DMS 273 treated with DMSO at 0.1 percent for 48 hours (cell line): ENCODE data around the gene ATP8A2.

Experiments used
- DNase-seq: peaks from one replicate; lab custom pipeline; 2025; lab: John Stamatoyannopoulos, UW

ATP8A2 gene

DNA sequence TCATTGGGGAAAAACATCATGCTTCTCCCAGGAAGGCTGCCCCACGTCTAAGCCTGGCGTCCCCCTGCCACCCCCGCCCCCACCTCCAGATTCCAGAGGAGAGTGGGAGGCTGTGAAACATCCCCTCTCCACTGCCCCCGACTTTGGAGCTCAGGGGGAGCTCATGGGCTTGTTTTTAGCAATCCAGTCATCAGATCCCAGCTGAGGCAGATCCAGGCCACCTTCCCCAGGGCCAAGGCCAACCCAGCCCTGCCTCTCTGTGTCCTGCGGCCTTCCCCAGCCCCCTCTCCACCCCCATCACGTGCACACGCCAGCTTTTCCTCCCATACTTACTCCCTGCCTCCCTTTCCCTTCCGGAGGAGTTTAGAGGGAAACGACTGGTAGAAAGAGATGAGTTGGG, 641.2 kb downstream of the ATP8A2 start:
- no peak for DNase-seq

DNA sequence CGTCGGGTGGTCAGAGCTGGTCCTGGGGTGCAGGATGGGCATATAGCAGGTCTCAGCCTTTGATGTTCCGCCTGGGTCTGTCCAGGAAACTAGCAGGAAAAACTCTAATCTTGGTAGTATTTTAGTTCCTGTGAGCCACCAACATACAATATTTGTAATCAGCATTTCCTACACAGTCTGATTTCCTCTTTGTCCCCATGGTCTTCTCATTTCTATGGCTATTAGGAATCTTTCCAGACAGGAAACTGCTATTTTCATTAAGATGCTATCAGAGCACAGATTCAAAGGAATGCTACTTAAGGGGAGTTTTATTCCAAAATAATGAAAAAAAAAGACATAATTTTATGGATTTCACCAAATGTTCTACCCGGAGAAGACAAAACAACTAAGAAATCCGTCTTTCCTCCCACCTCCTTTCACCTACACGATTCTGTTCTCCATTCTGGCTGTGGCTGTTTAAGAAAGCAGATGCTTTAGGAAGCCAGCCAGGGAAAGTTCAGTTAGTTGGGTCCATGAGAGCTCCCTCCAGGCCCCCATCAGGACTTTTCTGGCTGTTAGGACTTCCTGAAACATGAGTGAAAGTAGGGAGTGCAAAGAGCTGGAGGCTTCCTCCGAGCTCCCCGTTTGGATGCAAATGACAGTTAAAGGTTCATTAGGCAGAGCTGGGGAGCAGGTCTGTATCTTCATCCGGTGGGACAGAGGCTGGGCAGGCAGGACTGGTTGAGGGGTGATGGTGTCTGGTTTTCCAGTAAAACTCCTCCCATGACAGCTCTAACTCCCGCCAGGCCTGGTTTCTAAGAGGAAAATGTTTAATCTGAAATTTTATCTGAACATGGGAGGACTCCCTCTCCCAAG, 643.7 kb downstream of the ATP8A2 start:
- no peak for DNase-seq

DNA sequence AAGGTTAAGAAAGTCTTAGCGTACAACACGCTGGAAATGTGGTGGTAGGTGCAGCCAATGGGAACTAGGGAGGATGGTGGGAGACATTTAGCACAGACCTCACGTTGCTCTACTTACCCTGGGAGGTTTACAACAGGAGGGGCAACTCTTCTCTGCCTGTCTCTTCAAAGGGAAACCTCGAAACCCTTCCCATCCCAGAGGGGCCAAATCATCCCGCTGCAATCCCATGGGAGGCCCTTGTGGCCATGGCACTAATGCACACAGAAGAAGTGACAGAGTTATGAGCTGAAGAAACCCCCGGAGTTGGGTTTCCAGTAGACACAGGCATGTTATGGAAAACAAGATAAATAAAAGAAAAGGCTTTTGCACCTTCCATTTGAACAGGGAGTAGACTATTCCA, 644.4 kb downstream of the ATP8A2 start:
- no peak for DNase-seq

DNA sequence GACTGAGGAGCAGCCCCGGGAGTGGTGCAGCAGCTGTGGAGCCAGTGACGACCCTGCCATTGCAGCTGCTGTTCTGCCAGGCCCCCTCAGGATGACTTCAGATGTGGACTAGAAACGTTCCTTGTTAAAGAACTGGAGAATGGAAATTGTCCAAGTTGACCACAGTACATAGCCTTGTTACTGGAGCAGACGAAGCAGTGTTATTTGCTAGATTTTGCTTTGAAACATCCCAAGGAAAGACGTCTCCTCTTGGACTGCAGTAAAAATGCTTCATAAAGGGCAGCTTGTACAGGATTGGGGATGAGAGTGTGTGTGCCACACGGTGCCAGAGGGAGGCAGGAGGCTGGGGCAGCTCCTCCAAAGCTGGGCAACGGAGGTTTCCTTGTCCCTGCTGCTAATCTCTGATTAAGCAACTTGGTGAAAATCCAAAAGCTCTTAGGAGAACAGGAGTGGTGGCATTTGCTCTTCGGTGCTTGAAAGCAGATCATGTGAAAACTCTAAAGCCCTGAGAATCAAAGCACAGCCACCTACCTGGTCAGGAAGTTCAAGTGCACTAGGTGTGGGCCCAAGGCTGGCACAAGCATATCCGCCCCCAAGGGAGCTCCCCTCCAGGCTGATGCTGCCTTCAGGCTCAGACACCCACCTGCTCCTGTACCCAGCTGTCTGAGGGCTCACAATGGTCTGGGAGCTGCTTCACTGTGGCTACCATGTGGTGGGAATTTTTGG, 645.6 kb downstream of the ATP8A2 start:
- DNase-seq = no peak

DNA sequence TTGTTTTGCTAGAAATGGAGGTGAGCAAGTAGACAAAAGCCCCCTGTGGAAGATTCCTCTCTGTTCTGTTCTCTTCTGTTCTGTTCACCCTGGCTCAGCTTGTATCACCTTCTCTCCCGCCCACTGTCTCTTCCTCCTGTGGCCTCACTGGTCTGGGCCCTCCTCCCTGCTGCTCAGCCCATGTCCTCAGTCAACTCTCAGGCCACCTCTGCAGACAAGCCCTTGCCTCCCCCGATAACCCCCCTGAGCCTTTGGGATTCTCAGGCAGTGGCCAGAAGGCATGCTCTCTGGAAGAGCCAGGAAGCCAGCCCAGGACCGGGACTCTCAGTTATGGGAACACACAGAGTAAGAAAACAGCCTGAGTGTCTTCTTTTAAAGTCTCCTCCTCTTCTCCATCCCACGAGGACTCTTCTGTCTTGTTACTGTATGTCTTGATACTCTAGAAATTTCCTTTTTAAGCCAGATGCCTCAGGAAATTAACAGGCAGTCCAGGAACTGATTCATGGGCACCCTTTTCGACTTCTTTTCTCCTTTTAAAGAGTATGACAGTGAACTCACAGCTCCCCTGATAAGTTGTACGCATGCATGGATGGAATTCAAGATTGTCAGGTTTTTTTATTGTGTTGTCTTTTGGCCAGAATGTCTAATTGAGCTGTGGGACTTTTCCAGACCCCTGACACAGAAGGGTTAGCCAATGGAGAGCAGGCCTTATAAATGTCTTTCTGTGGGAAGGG, 646.3 kb downstream of the ATP8A2 start:
- DNase-seq = no peak

DNA sequence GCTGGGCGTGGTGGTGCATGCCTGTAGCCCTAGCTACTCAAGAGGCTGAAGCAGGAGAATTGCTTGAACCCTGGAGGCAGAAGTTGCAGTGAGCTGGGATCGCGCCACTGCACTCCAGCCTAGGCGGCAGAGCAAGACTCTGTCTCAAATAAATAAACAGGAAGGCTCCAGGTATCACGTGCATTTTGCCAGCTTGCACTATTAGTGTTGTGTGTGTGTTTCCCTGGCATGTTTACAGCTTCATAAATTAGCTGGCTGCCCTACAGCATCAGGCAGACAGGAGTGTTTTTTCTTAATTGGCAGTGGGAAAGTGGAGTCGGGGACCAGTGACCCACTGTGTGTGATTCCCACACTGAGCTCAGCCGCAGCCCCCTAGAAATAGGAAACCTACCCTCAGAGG, 647.5 kb downstream of the ATP8A2 start:
- DNase-seq = no peak

DNA sequence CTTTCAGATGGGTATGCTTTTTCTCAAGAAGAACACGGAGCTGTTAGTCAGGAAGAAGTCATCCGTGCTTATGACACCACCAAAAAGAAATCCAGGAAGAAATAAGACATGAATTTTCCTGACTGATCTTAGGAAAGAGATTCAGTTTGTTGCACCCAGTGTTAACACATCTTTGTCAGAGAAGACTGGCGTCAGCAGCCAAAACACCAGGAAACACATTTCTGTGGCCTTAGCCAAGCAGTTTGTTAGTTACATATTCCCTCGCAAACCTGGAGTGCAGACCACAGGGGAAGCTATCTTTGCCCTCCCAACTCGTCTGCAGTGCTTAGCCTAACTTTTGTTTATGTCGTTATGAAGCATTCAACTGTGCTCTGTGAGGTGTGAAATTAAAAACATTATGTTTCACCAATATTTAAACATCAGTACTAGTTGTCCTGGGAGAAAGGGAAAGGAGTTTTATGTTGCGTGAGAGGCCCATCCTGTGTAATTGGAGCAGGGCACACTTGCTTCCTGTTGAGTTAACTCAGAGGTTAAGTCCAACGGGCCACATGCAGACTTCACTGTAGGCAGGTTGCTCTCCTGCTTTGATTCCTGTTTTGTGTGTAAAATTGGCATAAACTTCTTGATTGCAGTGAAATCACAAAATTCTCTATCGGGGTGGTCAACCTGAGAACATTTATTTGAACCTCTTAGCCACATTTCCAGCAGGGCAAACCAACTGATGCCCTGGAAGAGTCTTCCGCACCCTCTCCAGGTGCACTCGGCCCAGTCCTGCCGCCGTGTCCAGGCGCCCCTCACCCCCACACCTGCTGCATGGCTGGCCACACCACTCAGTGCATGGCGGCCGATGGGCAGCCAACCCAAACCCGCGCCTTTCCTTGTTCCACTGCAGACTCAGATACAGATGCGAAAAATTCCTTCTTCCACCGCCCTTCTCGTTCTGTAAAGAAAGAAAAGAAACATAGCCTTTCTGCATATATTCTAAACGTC, 648.4 kb downstream of the ATP8A2 start:
- no peak for DNase-seq

DNA sequence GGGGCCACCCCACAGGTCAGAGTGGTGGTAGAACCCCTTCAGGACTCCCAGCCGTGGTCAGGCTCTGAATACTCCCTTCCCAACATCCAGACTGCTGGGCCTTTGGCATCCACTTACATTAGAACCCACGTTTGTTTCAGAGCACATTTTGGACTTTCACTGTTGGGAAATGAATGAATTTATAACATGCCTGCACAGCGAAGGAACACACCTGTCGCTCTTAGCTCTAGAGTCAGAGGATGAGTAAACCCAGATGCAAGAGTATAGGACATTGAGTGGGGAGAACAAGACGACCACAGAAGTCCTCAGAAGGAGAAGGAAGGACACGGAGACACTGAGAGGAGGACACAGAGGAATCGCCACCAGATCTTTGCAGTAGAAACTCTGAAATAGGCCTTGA, 649.1 kb downstream of the ATP8A2 start:
- no peak for DNase-seq

DNA sequence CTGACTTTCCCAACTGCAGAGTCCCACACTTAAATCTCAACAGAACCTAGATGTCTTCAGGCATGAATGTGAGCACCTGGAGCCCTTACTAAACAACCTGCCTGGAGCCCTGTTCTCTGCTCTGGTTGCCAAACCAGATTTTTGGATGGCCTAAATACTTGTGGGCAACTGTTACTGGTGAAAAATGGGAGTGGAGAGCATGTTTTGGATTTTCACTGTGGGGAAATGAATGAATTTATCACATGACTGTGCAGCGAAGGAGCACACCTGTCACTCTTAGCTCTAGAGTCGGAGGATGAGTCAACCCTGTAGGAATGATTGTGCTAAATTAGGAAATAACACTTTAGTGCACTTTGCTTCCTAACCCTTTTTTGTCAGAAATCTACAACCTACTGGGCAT, 649.7 kb downstream of the ATP8A2 start:
- no peak for DNase-seq

DNA sequence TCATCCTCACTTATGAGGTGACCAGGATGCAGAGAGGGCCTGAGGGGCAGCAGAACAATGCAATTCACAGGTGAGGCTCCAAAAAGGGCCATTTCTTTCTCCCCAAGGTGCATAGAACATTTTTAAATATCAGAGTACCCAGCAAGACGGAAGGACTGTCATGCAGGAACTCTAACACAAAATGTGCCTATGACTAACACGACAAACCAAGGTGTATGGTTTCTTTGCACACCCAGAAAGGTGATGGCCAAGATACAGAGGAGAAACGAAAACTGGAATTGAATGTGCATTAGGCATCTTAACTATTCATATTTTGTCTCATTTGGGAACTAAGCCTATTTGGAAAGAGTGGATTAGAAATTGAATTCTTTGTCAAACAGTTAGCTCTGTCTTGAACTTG, 650.2 kb downstream of the ATP8A2 start:
- no peak for DNase-seq

DNA sequence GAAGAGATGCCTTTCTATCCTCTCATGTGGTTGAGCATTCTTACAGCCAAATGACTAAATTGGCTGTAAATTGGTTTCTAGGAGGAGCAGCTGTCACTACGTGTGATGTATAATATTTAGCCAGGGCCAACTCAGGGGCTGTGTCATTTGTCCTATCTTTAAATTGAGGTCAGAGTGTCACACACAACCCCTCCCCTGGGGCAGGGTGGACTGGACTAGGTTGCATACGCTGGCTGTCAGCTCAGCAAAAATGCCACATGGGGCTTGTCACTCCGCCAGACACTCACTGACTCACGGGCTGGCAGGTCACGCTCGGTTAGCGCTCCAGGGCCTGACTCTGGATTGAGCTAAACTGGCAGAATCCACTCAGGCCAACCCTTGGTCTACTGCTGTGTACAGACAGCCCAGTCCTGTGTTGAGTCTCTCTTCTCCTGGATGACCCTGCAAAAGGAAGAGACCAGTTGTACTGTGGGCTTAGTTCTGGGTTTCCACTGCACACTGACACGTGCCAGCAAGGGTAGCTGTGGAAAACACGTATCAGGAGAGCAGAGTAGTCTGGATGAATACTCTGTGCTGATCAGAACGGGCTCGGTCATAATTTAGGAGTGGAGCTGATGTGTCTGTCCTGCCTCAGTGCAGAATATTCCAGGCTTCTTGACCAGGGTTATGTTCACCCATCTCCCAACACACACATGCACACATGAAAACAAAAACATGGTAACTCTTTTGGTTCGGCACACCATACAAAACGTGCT, 650.9 kb downstream of the ATP8A2 start:
- DNase-seq = no peak

DNA sequence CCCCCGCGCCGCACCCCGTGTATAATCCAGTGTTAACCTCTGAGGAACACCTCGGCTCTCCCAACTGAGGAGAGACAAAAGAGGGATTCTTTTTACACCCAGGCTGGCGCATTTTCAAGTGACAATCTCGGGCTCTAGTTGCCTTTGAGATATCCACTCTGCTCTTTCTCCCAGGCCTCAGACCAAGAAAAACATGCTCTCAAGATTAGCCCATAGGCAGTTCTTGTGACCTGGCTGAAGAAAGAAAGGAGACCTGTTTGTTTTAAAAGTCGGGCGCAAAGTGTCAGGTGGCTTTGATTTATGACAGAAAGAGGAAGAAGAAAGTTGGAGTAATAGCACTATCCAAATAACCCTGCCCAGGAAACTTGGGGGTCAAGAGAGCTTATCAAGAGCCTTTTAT, 652.8 kb downstream of the ATP8A2 start:
- DNase-seq = no peak

DNA sequence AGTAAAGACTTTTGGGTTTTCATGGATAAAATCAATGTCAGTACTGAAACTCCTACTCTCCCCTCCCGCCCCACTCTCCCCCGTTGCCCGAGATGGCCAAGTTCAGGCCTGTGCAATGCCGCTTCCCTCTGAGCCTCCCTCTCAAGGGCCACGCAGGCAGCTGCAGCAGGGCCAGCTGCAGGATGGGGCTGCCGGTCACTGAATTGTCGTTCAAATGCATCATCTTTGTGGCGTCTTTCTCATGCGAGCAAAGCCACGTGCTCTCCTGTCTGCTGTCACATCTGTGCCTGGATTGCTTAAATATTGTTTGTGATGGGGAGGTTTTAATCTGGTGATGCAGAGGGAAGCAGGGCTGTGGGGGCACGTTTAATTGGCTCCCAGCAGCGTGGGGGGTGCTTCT, 653.4 kb downstream of the ATP8A2 start:
- DNase-seq = no peak

DNA sequence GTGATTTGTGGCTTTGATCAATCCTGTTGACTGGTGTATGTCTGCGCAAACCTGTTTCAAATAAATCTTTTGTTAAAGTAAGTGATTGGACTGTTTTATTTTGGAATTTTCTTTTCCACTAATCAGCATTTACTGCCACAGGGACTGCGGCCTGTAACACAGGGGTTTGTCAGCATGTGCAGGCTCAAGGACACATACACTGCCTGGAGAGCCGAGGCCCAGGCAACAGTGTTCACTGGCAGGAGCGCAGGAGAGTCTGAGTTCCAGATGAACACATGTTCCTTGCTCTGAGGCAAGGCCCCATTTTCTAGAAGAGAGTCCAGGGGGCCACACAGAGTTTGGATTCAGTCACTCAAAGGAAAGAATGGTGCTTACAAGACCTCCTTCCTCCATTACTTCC, 654.0 kb downstream of the ATP8A2 start:
- no peak for DNase-seq

DNA sequence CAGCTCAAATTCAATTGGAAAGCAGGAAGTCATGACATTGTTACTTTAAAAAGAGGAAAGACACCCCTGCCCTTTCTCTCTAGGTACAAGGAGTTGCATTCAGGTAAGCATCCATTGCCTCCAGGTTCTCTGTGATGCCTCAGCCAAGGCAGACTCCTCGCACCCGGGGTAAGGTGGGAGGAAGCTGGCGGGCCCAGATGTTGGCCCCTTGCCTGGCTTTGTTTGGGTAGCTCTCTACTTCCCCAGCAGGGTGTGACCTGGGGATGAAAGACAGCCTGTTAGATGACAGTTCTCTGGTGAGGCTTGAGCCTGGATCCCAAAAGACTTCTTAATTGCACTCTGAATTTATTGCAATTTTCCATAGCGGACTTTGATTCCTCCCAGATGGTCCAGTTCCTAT, 654.4 kb downstream of the ATP8A2 start:
- DNase-seq = no peak

DNA sequence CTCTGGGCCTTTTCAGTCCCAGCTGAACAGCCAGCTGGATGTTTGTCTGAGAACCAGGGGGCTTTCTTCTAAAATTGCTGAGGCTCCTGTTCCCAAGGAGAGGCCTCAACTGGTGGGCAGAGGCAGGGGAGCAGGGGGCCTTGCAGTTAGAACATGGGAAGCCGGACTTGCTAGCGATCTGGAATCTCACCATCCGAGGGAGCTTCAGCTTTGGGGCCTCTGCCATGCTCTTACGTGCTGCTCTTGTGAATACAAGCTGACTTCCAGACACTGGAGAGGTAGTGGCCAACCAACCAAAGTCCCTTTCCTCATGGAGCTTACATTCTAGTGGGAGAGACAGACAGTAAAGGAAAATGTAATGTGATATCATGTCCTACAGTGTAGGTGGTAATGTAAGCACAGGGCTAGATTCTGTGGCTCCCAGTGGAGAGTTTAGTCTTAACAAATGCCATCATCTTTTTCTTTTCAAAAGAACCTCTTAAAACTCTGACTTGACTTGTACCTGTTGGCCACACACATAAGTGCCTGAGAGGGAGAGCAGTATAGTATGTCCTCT, 657.9 kb downstream of the ATP8A2 start:
- DNase-seq = no peak

DNA sequence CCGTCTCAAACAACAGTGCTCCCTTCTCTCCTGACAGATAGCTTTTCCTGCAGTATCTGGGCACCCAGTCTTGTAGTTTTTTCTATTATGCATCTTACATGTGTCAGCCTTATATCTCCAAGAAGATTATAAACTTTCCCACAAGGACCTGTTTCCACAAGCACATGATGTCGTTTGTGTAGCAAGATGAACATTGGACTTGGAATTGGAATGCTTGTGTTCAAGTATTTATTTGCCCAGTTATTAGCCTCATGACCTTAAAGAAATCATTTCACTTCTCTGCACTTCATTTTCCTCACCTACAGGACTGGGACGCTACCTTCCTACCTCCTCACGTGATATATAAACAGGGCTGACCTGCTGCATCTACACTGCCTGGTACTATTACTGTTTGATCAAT, 658.6 kb downstream of the ATP8A2 start:
- no peak for DNase-seq

DNA sequence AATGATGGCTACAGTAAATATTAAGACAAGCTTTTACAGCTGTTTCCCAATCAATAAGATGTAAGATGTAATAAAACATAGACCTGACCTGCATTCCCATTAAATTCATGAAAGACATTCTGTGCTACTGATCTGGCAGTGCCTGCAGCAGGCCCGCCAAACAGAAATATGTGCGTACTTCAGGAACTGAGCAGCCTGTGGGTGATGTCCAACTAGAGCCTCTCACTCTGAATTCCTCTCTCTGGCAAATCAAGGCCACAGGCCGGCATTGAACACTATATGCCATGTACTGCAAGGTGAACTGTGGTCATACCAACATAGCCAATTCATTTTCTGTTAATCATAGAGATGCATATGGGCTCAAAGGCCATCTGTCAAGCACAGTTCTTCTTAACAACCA, 662.2 kb downstream of the ATP8A2 start:
- DNase-seq = no peak

DNA sequence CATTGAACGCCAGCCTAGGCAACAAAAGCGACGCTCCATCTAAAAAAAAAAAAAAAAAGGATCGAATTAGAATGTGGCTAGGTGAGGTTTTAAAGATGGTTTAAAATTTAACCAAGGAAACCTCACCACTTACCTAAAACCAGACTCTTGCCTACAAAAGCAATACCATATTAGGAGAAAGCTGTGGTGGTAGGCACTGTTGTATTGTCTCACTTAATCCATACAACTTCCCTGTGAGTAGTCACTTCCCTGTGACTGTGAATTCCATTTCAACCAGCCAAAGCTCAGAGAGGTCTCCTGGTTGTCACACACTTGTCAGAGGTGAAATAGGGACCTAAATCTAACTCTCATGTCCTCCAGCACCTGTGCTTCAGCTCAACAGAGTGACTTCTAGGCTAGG, 664.6 kb downstream of the ATP8A2 start:
- DNase-seq = no peak

DNA sequence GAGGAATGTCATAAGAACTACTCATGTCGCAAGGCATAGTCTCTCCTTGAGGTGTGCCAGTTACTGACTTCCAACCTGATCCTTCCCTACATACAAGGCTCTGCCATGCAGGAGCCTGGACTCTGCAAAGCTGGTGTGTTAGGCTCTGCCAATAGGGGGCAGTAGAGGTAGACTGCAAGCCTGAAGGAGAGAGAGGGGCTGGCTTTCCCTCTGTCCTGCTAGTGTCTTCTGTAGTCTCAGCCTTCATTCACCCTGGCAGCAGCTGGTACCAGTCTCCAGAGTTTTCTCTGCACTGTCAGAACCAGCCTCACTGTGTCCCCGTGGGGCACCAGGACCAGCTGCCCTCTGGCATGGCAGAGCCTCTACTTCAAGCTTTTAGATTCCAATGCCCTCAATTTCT, 665.5 kb downstream of the ATP8A2 start:
- DNase-seq = no peak
